ENCODE measurements around the gene FSHR.

The FSHR gene

GRCh38 chr2:49028101-49028500 lies 126.2 kb downstream of the FSHR start:
- DNase-seq: no peak

- no peak for DNase-seq
These were observed 127.6 kb downstream of the FSHR start for GRCh38 chr2:49026706-49027105.

- DNase-seq: no peak
These were observed 133.0 kb downstream of the FSHR start for GRCh38 chr2:49021271-49021670.

- DNase-seq: no peak
These were observed 149.1 kb downstream of the FSHR start for GRCh38 chr2:49005261-49005660.

GRCh38 chr2:49004036-49004626 lies 150.2 kb downstream of the FSHR start:
- DNase-seq: no peak

GRCh38 chr2:49003201-49003600 lies 151.1 kb downstream of the FSHR start:
- DNase-seq: peak; percentile 39

- peak; percentile 81 for DNase-seq
These were observed 151.6 kb downstream of the FSHR start for GRCh38 chr2:49002750-49003149.

- DNase-seq: no peak
These were observed 153.6 kb downstream of the FSHR start for GRCh38 chr2:49000695-49001094.

GRCh38 chr2:48998449-48998848 lies 155.9 kb downstream of the FSHR start:
- no peak for DNase-seq

- no peak for DNase-seq
These were observed 160.7 kb downstream of the FSHR start for GRCh38 chr2:48993576-48993975.

- no peak for DNase-seq
These were observed 162.7 kb downstream of the FSHR start for GRCh38 chr2:48991415-48992131.

GRCh38 chr2:48984922-48985321 lies 169.4 kb downstream of the FSHR start:
- DNase-seq: no peak

GRCh38 chr2:48983551-48983950 lies 170.8 kb downstream of the FSHR start:
- DNase-seq: no peak

GRCh38 chr2:48982887-48983435 lies 171.4 kb downstream of the FSHR start:
- no peak for DNase-seq

GRCh38 chr2:48980846-48981245 lies 173.5 kb downstream of the FSHR start:
- no peak for DNase-seq

- DNase-seq: no peak
These were observed 174.6 kb downstream of the FSHR start for GRCh38 chr2:48979691-48980090.

GRCh38 chr2:48978131-48978530 lies 176.2 kb downstream of the FSHR start:
- DNase-seq: no peak

- DNase-seq: no peak
These were observed 182.5 kb downstream of the FSHR start for GRCh38 chr2:48971801-48972200.

GRCh38 chr2:48968011-48968410 lies 186.3 kb downstream of the FSHR start:
- DNase-seq: no peak

- no peak for DNase-seq
These were observed 189.1 kb downstream of the FSHR start for GRCh38 chr2:48965204-48965603.

- no peak for DNase-seq
These were observed 193.3 kb downstream of the FSHR start for GRCh38 chr2:48961009-48961408.

- DNase-seq: peak; percentile 10
These were observed 199.4 kb downstream of the FSHR start for GRCh38 chr2:48954935-48955334.

- no peak for DNase-seq
These were observed 200.0 kb downstream of the FSHR start for GRCh38 chr2:48954311-48954710.

GRCh38 chr2:48952614-48953013 lies 201.7 kb downstream of the FSHR start:
- no peak for DNase-seq

GRCh38 chr2:48952143-48952542 lies 202.2 kb downstream of the FSHR start:
- no peak for DNase-seq

Measured in fibroblast of skin of right biceps (primary cell).